PC-3 (cell line): ENCODE results near the gene SUN1. TPM values are rescaled to one million over a fixed set of nuclear protein-coding genes. Genes with fewer than 3 reads are reported as not detected.
A peak's percentile ranks its signal among the peaks of the same experiment; 100 is the strongest.

Source experiments
- ATAC-seq: fragments of 200-7000 bp; cut with Tn5 transposase; 2 replicates; pipeline ENCODE4 v1.9.1; 2020; ENCODE audit warnings: mild to moderate bottlenecking, moderate library complexity
- BruUV-seq: library from RNA; stranded (reverse); fragments of 400-500 nt; replicated peaks from 2 replicates; lab custom pipeline; 2021; lab: Mats Ljungman, UMichigan
- CTCF ChIA-PET: fragments of 300-600 bp; sonication (Branson Sonifier 250); formaldehyde crosslinking; loops from one replicate; lab custom pipeline; 2022; ENCODE audit warnings: antibody characterized with exemption; lab: Charles Lee
- POLR2A ChIA-PET: fragments of 300-600 bp; sonication (Branson Sonifier 250); formaldehyde crosslinking; loops from one replicate; lab custom pipeline; 2022; ENCODE audit warnings: antibody characterized with exemption; ENCODE audit not compliant: unreplicated experiment; lab: Charles Lee
- DNase-seq: peaks from one replicate; pipeline ENCODE4 v3.0.0-alpha.2; 2015
- H2AFZ ChIP-seq: fragments of 300-600 bp; sonication (generic); 2 replicates; pipeline ENCODE4 v1.6.0; 2016; ENCODE audit warnings: antibody characterized with exemption, low read length
- H3F3A ChIP-seq: fragments of 300-600 bp; sonication (generic); one replicate; pipeline ENCODE4 v1.6.0; 2017; ENCODE audit warnings: antibody characterized with exemption, low read length, control low read depth, mild to moderate bottlenecking; ENCODE audit not compliant: unreplicated experiment
- H3K27ac ChIP-seq: fragments of 300-600 bp; sonication (generic); 2 replicates; pipeline ENCODE4 v1.5.1; 2016; ENCODE audit warnings: mild to moderate bottlenecking, low read length
- H3K27me3 ChIP-seq: fragments of 300-600 bp; sonication (generic); 2 replicates; pipeline ENCODE4 v1.6.1; 2016; ENCODE audit warnings: low read length, mixed read lengths
- H3K36me3 ChIP-seq: fragments of 300-600 bp; sonication (generic); 2 replicates; pipeline ENCODE4 v1.6.1; 2016; ENCODE audit warnings: low read depth, mixed run types, low read length, mixed read lengths
- H3K4me1 ChIP-seq: fragments of 300-600 bp; sonication (generic); 2 replicates; pipeline ENCODE4 v1.5.1; 2016; ENCODE audit warnings: low read length; ENCODE audit not compliant: insufficient read depth
- H3K4me2 ChIP-seq: fragments of 300-600 bp; sonication (generic); 2 replicates; pipeline ENCODE4 v1.6.0; 2016; ENCODE audit warnings: low read length
- H3K4me3 ChIP-seq: fragments of 300-600 bp; sonication (generic); 2 replicates; pipeline ENCODE4 v1.5.1; 2016; ENCODE audit warnings: mild to moderate bottlenecking, low read length, mixed read lengths
- H3K79me2 ChIP-seq: fragments of 300-600 bp; sonication (generic); 2 replicates; pipeline ENCODE4 v1.6.1; 2017; ENCODE audit warnings: low read length, mixed read lengths
- H3K9ac ChIP-seq: fragments of 300-600 bp; sonication (generic); 2 replicates; pipeline ENCODE4 v1.6.0; 2016; ENCODE audit warnings: mild to moderate bottlenecking, low read length
- H3K9me2 ChIP-seq: fragments of 300-600 bp; sonication (generic); replicated peaks from 2 replicates; pipeline ENCODE4 v1.6.1; 2016; ENCODE audit warnings: mixed run types, low read length, mixed read lengths
- H3K9me3 ChIP-seq: fragments of 300-600 bp; sonication (generic); 2 replicates; pipeline ENCODE4 v1.6.1; 2016; ENCODE audit warnings: low read length, mixed read lengths
- H4K20me1 ChIP-seq: fragments of 300-600 bp; sonication (generic); 2 replicates; pipeline ENCODE4 v1.6.1; 2016; ENCODE audit warnings: low read length, mixed read lengths
- CTCF ChIP-seq: fragments of 300-600 bp; sonication (generic); conservative IDR thresholded peaks from 2 replicates; pipeline ENCODE4 v1.5.1; 2017; ENCODE audit warnings: antibody characterized with exemption, low read depth, mild to moderate bottlenecking, low read length
- EZH2 ChIP-seq: fragments of 300-600 bp; sonication (generic); IDR thresholded peaks from one replicate; pipeline ENCODE4 v1.6.1; 2017; ENCODE audit warnings: antibody characterized with exemption, mild to moderate bottlenecking, low read length; ENCODE audit not compliant: unreplicated experiment
- EZH2phosphoT487 ChIP-seq: fragments of 300-600 bp; sonication (generic); IDR thresholded peaks from 2 replicates; pipeline ENCODE4 v1.6.1; 2018; ENCODE audit warnings: mild to moderate bottlenecking, antibody characterized with exemption, low read length, borderline replicate concordance
- intact Hi-C: fragments of 100-400 bp; cut with micrococcal nuclease; formaldehyde crosslinking; loops from 2 replicates; pipeline ENCODE4 v1.9.0; 2023
- total RNA-seq: library from RNA; depleted of rRNA; stranded (reverse); fragments of >200 nt; gene quantifications from 2 replicates; pipeline ENCODE4 v1.2.3, GENCODE V29; 2014

Gene SUN1
- total RNA-seq, 1 experiment from 2014 or later: 92.5 TPM

- POLR2A ChIA-PET: no interaction called here
- no peak overlapping the region for H3K4me2 ChIP-seq
- H3K79me2 ChIP-seq: no peaks in the 10 kb centered on the region
- no peak overlapping the region for H2AFZ ChIP-seq
- H3K9me2 ChIP-seq: no peaks in the 10 kb centered on the region
- CTCF ChIA-PET: no interaction called here
- no peaks in the 10 kb centered on the region for H4K20me1 ChIP-seq
- H3F3A ChIP-seq: no peaks in the 10 kb centered on the region
- TF ChIP-seq CTCF (no peak), EZH2 (no peak), EZH2phosphoT487 (no peak)
- no peaks in the 10 kb centered on the region for H3K27me3 ChIP-seq
- H3K9me3 ChIP-seq: no peaks in the 10 kb centered on the region
- DNase-seq (no peak), ATAC-seq (no peak)
- no peaks in the 10 kb centered on the region for H3K4me1 ChIP-seq
- BruUV-seq: no TSS peak
- intact Hi-C loops: no loop called here
- no peak overlapping the region for H3K27ac ChIP-seq
- no peak overlapping the region for H3K9ac ChIP-seq
- H3K36me3 ChIP-seq: peaks cover 23% of the 10 kb centered on the region
- H3K4me3 ChIP-seq: no peak overlapping the region
Observed at GRCh38 chr7:867001-867405, 34.7 kb downstream of the SUN1 start.

- no TSS peak for BruUV-seq
- DNase-seq: no peak
- peak; percentile 51 for ATAC-seq
- intact Hi-C loops: no loop called here
- Histone ChIP-seq H3K36me3 (peaks cover 20% of the 10 kb centered on the region), H3K27me3 (no peaks in the 10 kb centered on the region), H3K9me2 (no peaks in the 10 kb centered on the region), H3K4me2 (no peak overlapping the region), H3K9me3 (no peaks in the 10 kb centered on the region), H3K27ac (no peak overlapping the region), H3K4me1 (no peaks in the 10 kb centered on the region), H3K79me2 (no peaks in the 10 kb centered on the region), H4K20me1 (no peaks in the 10 kb centered on the region), H3F3A (no peaks in the 10 kb centered on the region), H3K9ac (no peak overlapping the region), H2AFZ (no peak overlapping the region), H3K4me3 (no peak overlapping the region)
- POLR2A ChIA-PET: no interaction called here
- TF ChIP-seq EZH2phosphoT487 (no peak), EZH2 (no peak), CTCF (no peak)
- CTCF ChIA-PET: no interaction called here
Observed at GRCh38 chr7:867406-868188, 35.3 kb downstream of the SUN1 start.

- H3K36me3 ChIP-seq: peaks cover 21% of the 10 kb centered on the region; the same call in 1 of the 2 replicates
- H3K9me3 ChIP-seq: no peaks in the 10 kb centered on the region
- no peak overlapping the region for H3K27ac ChIP-seq
- TF ChIP-seq EZH2phosphoT487 (no peak), CTCF (no peak), EZH2 (no peak)
- no peak for ATAC-seq
- no peak overlapping the region for H2AFZ ChIP-seq
- no peak for DNase-seq
- no peak overlapping the region for H3K4me2 ChIP-seq
- no peaks in the 10 kb centered on the region for H3K27me3 ChIP-seq
- intact Hi-C loops: no loop called here
- no peaks in the 10 kb centered on the region for H3F3A ChIP-seq
- H3K4me1 ChIP-seq: no peaks in the 10 kb centered on the region
- CTCF ChIA-PET: no interaction called here
- H4K20me1 ChIP-seq: no peaks in the 10 kb centered on the region
- POLR2A ChIA-PET: no interaction called here
- no peaks in the 10 kb centered on the region for H3K79me2 ChIP-seq
- H3K9ac ChIP-seq: no peak overlapping the region
- no peak overlapping the region for H3K4me3 ChIP-seq
- no peaks in the 10 kb centered on the region for H3K9me2 ChIP-seq
- no TSS peak for BruUV-seq
Observed at GRCh38 chr7:868189-868486, 35.9 kb downstream of the SUN1 start.
